HepG2 (cell line): ENCODE results near the gene CNBD2. TPM values are rescaled to one million over a fixed set of nuclear protein-coding genes. Genes with fewer than 3 reads are reported as not detected.

Experiments
- ATF1 ChIP-seq: IDR thresholded peaks from 2 replicates; pipeline ENCODE4 v1.6.1; 2016; ENCODE audit warnings: mild to moderate bottlenecking, control low read depth
- CHD2 ChIP-seq: IDR thresholded peaks from 2 replicates; pipeline ENCODE4 v1.6.1; 2011; ENCODE audit warnings: low read depth, low read length, improper control_type of control experiment
- FOXO1 ChIP-seq: sonication (generic); formaldehyde crosslinking; IDR thresholded peaks from 2 replicates; pipeline ENCODE4 v1.4.0; 2020; ENCODE audit warnings: missing genetic modification reagents
- GRHL1 ChIP-seq: sonication (generic); formaldehyde crosslinking; conservative IDR thresholded peaks from 2 replicates; pipeline ENCODE4 v1.8.0; 2022; ENCODE audit warnings: missing genetic modification reagents
- HMGA1 ChIP-seq: sonication (generic); formaldehyde crosslinking; conservative IDR thresholded peaks from 2 replicates; pipeline ENCODE4 v1.4.0; 2020; ENCODE audit warnings: missing genetic modification reagents
- IKZF4 ChIP-seq: sonication (generic); formaldehyde crosslinking; IDR thresholded peaks from 2 replicates; pipeline ENCODE4 v1.5.1; 2020; ENCODE audit warnings: borderline replicate concordance, mild to moderate bottlenecking, low read depth, missing genetic modification reagents; ENCODE audit errors: not compliant biosample characterization
- JARID2 ChIP-seq: sonication (generic); formaldehyde crosslinking; IDR thresholded peaks from 2 replicates; pipeline ENCODE4 v1.8.1; 2023; ENCODE audit warnings: missing genetic modification reagents, inconsistent platforms; ENCODE audit not compliant: insufficient replicate concordance
- JUNB ChIP-seq: sonication (generic); formaldehyde crosslinking; IDR thresholded peaks from 2 replicates; pipeline ENCODE4 v1.8.0; 2022; ENCODE audit warnings: missing genetic modification reagents, mild to moderate bottlenecking, borderline replicate concordance
- MYPOP ChIP-seq: sonication (generic); formaldehyde crosslinking; IDR thresholded peaks from 2 replicates; pipeline ENCODE4 v1.8.1; 2023; ENCODE audit warnings: mild to moderate bottlenecking, moderate library complexity, missing genetic modification reagents
- NCOA1 ChIP-seq: sonication (generic); formaldehyde crosslinking; IDR thresholded peaks from 2 replicates; pipeline ENCODE4 v1.9.0; 2021; ENCODE audit warnings: missing genetic modification reagents
- NFE2L1 ChIP-seq: sonication (generic); formaldehyde crosslinking; IDR thresholded peaks from 2 replicates; pipeline ENCODE4 v1.4.0; 2020; ENCODE audit warnings: missing genetic modification reagents, mild to moderate bottlenecking, borderline replicate concordance
- PHF20 ChIP-seq: sonication (generic); formaldehyde crosslinking; IDR thresholded peaks from 2 replicates; pipeline ENCODE4 v1.5.0; 2020; ENCODE audit warnings: mild to moderate bottlenecking, missing genetic modification reagents
- SNAPC4 ChIP-seq: sonication (generic); formaldehyde crosslinking; IDR thresholded peaks from 2 replicates; pipeline ENCODE4 v1.4.0; 2020; ENCODE audit warnings: mild to moderate bottlenecking, missing genetic modification reagents
- TEF ChIP-seq: sonication (generic); formaldehyde crosslinking; IDR thresholded peaks from 2 replicates; pipeline ENCODE4 v1.5.0; 2020; ENCODE audit warnings: missing genetic modification reagents
- ZNF224 ChIP-seq: sonication (generic); formaldehyde crosslinking; IDR thresholded peaks from 2 replicates; pipeline ENCODE4 v1.5.0; 2020; ENCODE audit warnings: mild to moderate bottlenecking, missing genetic modification reagents
- ZNF616 ChIP-seq: sonication (generic); formaldehyde crosslinking; IDR thresholded peaks from 2 replicates; pipeline ENCODE4 v1.5.0; 2020; ENCODE audit warnings: low read depth, mild to moderate bottlenecking, missing genetic modification reagents
- ZNF777 ChIP-seq: sonication (generic); formaldehyde crosslinking; IDR thresholded peaks from 2 replicates; pipeline ENCODE4 v1.4.0; 2020; ENCODE audit warnings: missing genetic modification reagents
- ZNF782 ChIP-seq: sonication (generic); formaldehyde crosslinking; IDR thresholded peaks from 2 replicates; pipeline ENCODE4 v1.4.0; 2020; ENCODE audit warnings: missing genetic modification reagents, mild to moderate bottlenecking, borderline replicate concordance
- ZSCAN5A ChIP-seq: sonication (generic); formaldehyde crosslinking; IDR thresholded peaks from 2 replicates; pipeline ENCODE4 v1.8.0; 2022; ENCODE audit warnings: mild to moderate bottlenecking, missing genetic modification reagents, borderline replicate concordance
- polyA plus RNA-seq, 8 experiments: library from polyadenylated mRNA; depleted of rRNA in 3 of 8; stranded (reverse) in 7 of 8; unstranded in 1 of 8; fragments of >200 nt; fragmentation: Illumina TruSeq in 4 of 8; extraction: Trizol in 4 of 8; gene quantifications; 2 replicates each; pipeline versions ENCODE4 v1.2.1 to v1.2.3, GENCODE V29; 2011 to 2016; ENCODE audit warnings: low read depth in 4 of 8, missing spikeins in 1 of 8, mixed read lengths in 1 of 8; ENCODE audit not compliant: insufficient read depth in 1 of 8
- total RNA-seq, 5 experiments: library from RNA; depleted of rRNA; stranded (reverse); fragments of >200 nt; fragmentation: Illumina TruSeq; extraction: Trizol; gene quantifications; 2 replicates each; pipeline ENCODE4 v1.2.3, GENCODE V29; 2016; ENCODE audit warnings: low read depth in 1 of 5

The CNBD2 gene
- total and polyA plus RNA-seq, 2 of the 13 experiments (the other 11 are each of a cell fraction or from before 2014, with no cell fraction given) = 12.4 to 22.8 TPM

- TF ChIP-seq ZNF777 (CRISPR knock-in tag) = peak; percentile 99
- TF ChIP-seq ZNF782 (CRISPR knock-in tag) = no peak; the same call in 1 of the 2 replicates
- peak; percentile 88 for TF ChIP-seq IKZF4 (CRISPR knock-in tag)
- no peak for TF ChIP-seq JUNB (CRISPR knock-in tag)
- TF ChIP-seq ZSCAN5A (CRISPR knock-in tag) = peak; percentile 91
- TF ChIP-seq CHD2 = no peak
- TF ChIP-seq ZNF616 (CRISPR knock-in tag) = peak; percentile 79; the same call in 1 of the 2 replicates
- TF ChIP-seq JARID2 (CRISPR knock-in tag) = no peak
- no peak for TF ChIP-seq ATF1 (CRISPR knock-in tag)
- peak; percentile 77; the same call in 1 of the 2 replicates for TF ChIP-seq MYPOP (CRISPR knock-in tag)
- no peak for TF ChIP-seq PHF20 (CRISPR knock-in tag)
- peak; percentile 47 for TF ChIP-seq FOXO1 (CRISPR knock-in tag)
- peak; percentile 65; the same call in 1 of the 2 replicates for TF ChIP-seq SNAPC4
- no peak for TF ChIP-seq NCOA1 (CRISPR knock-in tag)
- 0 out of 2 replicates have a peak, but pooled peaks have one; percentile 34 for TF ChIP-seq ZNF224 (CRISPR knock-in tag)
- TF ChIP-seq NFE2L1 = 0 out of 2 replicates have a peak, but pooled peaks have one; percentile 35
- no peak for TF ChIP-seq TEF (CRISPR knock-in tag)
- TF ChIP-seq HMGA1 (CRISPR knock-in tag) = no peak
- TF ChIP-seq GRHL1 (CRISPR knock-in tag) = no peak
These were observed 96.5 kb downstream of the CNBD2 start (continued) for GRCh38 chr20:36064658-36065426.
